ENCODE measurements around the gene ZBTB38. TPM values are rescaled to one million over a fixed set of nuclear protein-coding genes. Genes with fewer than 3 reads are reported as not detected.

The ZBTB38 gene, protein sequence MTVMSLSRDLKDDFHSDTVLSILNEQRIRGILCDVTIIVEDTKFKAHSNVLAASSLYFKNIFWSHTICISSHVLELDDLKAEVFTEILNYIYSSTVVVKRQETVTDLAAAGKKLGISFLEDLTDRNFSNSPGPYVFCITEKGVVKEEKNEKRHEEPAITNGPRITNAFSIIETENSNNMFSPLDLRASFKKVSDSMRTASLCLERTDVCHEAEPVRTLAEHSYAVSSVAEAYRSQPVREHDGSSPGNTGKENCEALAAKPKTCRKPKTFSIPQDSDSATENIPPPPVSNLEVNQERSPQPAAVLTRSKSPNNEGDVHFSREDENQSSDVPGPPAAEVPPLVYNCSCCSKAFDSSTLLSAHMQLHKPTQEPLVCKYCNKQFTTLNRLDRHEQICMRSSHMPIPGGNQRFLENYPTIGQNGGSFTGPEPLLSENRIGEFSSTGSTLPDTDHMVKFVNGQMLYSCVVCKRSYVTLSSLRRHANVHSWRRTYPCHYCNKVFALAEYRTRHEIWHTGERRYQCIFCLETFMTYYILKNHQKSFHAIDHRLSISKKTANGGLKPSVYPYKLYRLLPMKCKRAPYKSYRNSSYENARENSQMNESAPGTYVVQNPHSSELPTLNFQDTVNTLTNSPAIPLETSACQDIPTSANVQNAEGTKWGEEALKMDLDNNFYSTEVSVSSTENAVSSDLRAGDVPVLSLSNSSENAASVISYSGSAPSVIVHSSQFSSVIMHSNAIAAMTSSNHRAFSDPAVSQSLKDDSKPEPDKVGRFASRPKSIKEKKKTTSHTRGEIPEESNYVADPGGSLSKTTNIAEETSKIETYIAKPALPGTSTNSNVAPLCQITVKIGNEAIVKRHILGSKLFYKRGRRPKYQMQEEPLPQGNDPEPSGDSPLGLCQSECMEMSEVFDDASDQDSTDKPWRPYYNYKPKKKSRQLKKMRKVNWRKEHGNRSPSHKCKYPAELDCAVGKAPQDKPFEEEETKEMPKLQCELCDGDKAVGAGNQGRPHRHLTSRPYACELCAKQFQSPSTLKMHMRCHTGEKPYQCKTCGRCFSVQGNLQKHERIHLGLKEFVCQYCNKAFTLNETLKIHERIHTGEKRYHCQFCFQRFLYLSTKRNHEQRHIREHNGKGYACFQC (N-terminal part only)
- total RNA-seq (83.4 and 85.2 TPM in 2 replicates), polyA plus RNA-seq (25.5 and 31.1 TPM in 2 replicates), polyA minus RNA-seq (130 and 159 TPM in 2 replicates), Bru-seq, nascent RNA (percentile 93 among the genes with signal in this experiment), BruChase-seq, experiment 1, labeled RNA remaining after a 6-hour chase (percentile 86 among the genes with signal in this experiment), BruChase-seq, experiment 2, labeled RNA remaining after a 2-hour chase (percentile 92 among the genes with signal in this experiment)
- polyA plus RNA-seq (2011; cell fraction: cytosol; rRNA removed), result 30.2 and 30.5 TPM in 2 replicates
- polyA plus RNA-seq (2011; cell fraction: nucleus; rRNA removed), result 57.4 and 59.3 TPM in 2 replicates
- 58.5 and 77.2 TPM in 2 replicates for polyA plus RNA-seq (2012)
- 30.9 TPM for polyA minus RNA-seq (2011; cell fraction: cytosol; rRNA and poly(A)+ RNA removed)
- 158 and 229 TPM in 2 replicates for polyA minus RNA-seq (2011; cell fraction: nucleus; rRNA and poly(A)+ RNA removed)
- long read RNA-seq, transcript ZBTB38-201 (1 exons, 3,588 nt), result major isoform, 10 of 59 reads
- long read RNA-seq, transcript ZBTB38-211 (3 exons, 644 nt), result minor isoform, 8 of 59 reads
- long read RNA-seq, partial matches to known transcripts, result 10 of 59 reads
- long read RNA-seq, other reads (novel, unspliced or antisense), result 24 of 59 reads

- TF ChIP-seq POLR2A (IDR thresholded peaks at IDR 0.05; ENCODE audit: low read depth, low read length), result peak; percentile 62
- no peak for TF ChIP-seq EZH2 (IDR thresholded peaks at IDR 0.05; ENCODE audit: borderline replicate concordance, low read depth, low read length, severe bottlenecking)
- TF ChIP-seq GATA2 (IDR thresholded peaks at IDR 0.05; ENCODE audit: insufficient read depth, insufficient read length, low read depth, low read length), result peak; percentile 55
- TF ChIP-seq FOS (IDR thresholded peaks at IDR 0.05; ENCODE audit: borderline replicate concordance, insufficient read depth, low read length), result peak; percentile 98
- peak; percentile 69 for TF ChIP-seq MYC (IDR thresholded peaks at IDR 0.05; ENCODE audit: low read depth, low read length)
- TF ChIP-seq, protein P1, sequence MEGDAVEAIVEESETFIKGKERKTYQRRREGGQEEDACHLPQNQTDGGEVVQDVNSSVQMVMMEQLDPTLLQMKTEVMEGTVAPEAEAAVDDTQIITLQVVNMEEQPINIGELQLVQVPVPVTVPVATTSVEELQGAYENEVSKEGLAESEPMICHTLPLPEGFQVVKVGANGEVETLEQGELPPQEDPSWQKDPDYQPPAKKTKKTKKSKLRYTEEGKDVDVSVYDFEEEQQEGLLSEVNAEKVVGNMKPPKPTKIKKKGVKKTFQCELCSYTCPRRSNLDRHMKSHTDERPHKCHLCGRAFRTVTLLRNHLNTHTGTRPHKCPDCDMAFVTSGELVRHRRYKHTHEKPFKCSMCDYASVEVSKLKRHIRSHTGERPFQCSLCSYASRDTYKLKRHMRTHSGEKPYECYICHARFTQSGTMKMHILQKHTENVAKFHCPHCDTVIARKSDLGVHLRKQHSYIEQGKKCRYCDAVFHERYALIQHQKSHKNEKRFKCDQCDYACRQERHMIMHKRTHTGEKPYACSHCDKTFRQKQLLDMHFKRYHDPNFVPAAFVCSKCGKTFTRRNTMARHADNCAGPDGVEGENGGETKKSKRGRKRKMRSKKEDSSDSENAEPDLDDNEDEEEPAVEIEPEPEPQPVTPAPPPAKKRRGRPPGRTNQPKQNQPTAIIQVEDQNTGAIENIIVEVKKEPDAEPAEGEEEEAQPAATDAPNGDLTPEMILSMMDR (IDR thresholded peaks at IDR 0.05; ENCODE audit: extremely low read depth in 1 of 2, insufficient read depth in 1 of 2, low read depth in 1 of 2, low read length in 2 of 2), result no peak
- TF ChIP-seq MAX (IDR thresholded peaks at IDR 0.05; ENCODE audit: insufficient read depth, insufficient read length), result no peak
- TF ChIP-seq JUN (IDR thresholded peaks at IDR 0.05; ENCODE audit: borderline replicate concordance, insufficient read depth, insufficient read length, low read depth), result peak; percentile 75
- peak; percentile 96 for TF ChIP-seq POLR2AphosphoS5 (IDR thresholded peaks at IDR 0.05; ENCODE audit: insufficient read depth, low read depth, low read length)
- TSS peak; percentile 68 for BruUV-seq (replicated peaks)
- no peaks in the 10 kb centered on the region for H3K9me1 ChIP-seq (replicated peaks; ENCODE audit: control insufficient read depth, extremely low read depth, insufficient read depth, low read length)
- H3K4me2 ChIP-seq (ENCODE audit: insufficient read depth, low read length), result peak within 1 kb of the TSS; percentile 99
- no peaks in the 10 kb centered on the region for H4K20me1 ChIP-seq (replicated peaks; ENCODE audit: control insufficient read depth, extremely low read depth, insufficient read depth, low read length)
- H3K36me3 ChIP-seq (ENCODE audit: control insufficient read depth in 2 of 2, extremely low read depth in 1 of 2, insufficient read depth in 2 of 2, low read length in 2 of 2), result peaks cover 0 to 2% of the 10 kb centered on the region in 2 experiments
- H3K4me1 ChIP-seq (ENCODE audit: control insufficient read depth, extremely low read depth, insufficient read depth, low read length), result peaks cover 47% of the 10 kb centered on the region
- H3K79me2 ChIP-seq (ENCODE audit: control insufficient read depth, insufficient read depth, low read length), result peaks cover 20% of the 10 kb centered on the region
- H3K4me3 ChIP-seq (replicated peaks in 1 of 3; ENCODE audit: insufficient read depth in 1 of 3, low read depth in 1 of 3, low read length in 3 of 3), result peak within 1 kb of the TSS; percentile 14 to 86 (median 39)
- CTCF ChIA-PET, result interaction anchor here (1.0 to 4.6 kb wide), 7 partner anchors 9 to 87 kb away, joined by 3 to 28 read pairs (median 12); no protein-coding TSS in a partner anchor
- POLR2A ChIA-PET, result interaction anchor here (0.9 kb wide), 1 partner anchor 118 kb away, joined by 3 read pairs; no protein-coding TSS in a partner anchor
- peak within 1 kb of the TSS; percentile 96 for H3K27ac ChIP-seq (ENCODE audit: insufficient read depth, low read depth, low read length)
- FAIRE-seq, result peak; percentile 87
- DNase-seq (ENCODE audit: low read depth, low spot score), result peak; percentile 91
- no peaks in the 10 kb centered on the region for H3K9me3 ChIP-seq (replicated peaks; ENCODE audit: control insufficient read depth, insufficient read depth, low read length)
- dilution Hi-C loops (cut with MboI; ENCODE audit: extremely low pct_ligation_motif_present, low sequenced_read_pairs), result no loop called here
- no peak within 1 kb of the TSS for H2AFZ ChIP-seq (ENCODE audit: low read depth, low read length)
- peak within 1 kb of the TSS; percentile 96 for H3K9ac ChIP-seq (replicated peaks; ENCODE audit: extremely low read depth, insufficient read depth, low read length)
- no peaks in the 10 kb centered on the region for H3K27me3 ChIP-seq (ENCODE audit: control insufficient read depth in 2 of 2, insufficient read depth in 2 of 2, low read length in 2 of 2)
- intact Hi-C loops (cut with micrococcal nuclease), result loop anchor here (1.0 kb wide), 5 partner anchors 34 to 73 kb away; no protein-coding TSS in a partner anchor
These were observed at the start of gene ZBTB38 for GRCh38 chr3:141368062-141368924. ZBTB38 (plus strand) TSS chr3:141368504; CDS start chr3:141442389, 73,885 bp downstream.

Measured in endothelial cell of umbilical vein (primary cell).